RWPE2 (cell line): Measurements from ENCODE around the gene TAF1B.

Source experiments
- ATAC-seq: fragments of 200-7000 bp; cut with Tn5 transposase; 3 replicates; pipeline ENCODE4 v1.9.1; 2021; ENCODE audit warnings: low read depth
- DNase-seq: peaks from one replicate; pipeline ENCODE4 v3.0.0-alpha.2; 2020; ENCODE audit warnings: low spot score
- H3K27ac ChIP-seq: fragments of 450-650 bp; 2 replicates; pipeline ENCODE4 v1.5.1; 2017; ENCODE audit warnings: mild to moderate bottlenecking; ENCODE audit not compliant: poor library complexity, severe bottlenecking
- H3K27me3 ChIP-seq: fragments of 250-450 bp; sonication (Bioruptor Pico); 2 replicates; pipeline ENCODE4 v1.5.1; 2021; ENCODE audit warnings: mild to moderate bottlenecking, moderate library complexity; ENCODE audit not compliant: insufficient read depth, poor library complexity, severe bottlenecking
- H3K36me3 ChIP-seq: fragments of 250-450 bp; sonication (Bioruptor Pico); 2 replicates; pipeline ENCODE4 v1.5.1; 2020; ENCODE audit warnings: low read depth, mild to moderate bottlenecking, moderate library complexity
- H3K4me1 ChIP-seq: fragments of 250-450 bp; sonication (Bioruptor Pico); 2 replicates; pipeline ENCODE4 v1.5.1; 2021; ENCODE audit warnings: mild to moderate bottlenecking, moderate library complexity; ENCODE audit not compliant: insufficient read depth, poor library complexity, severe bottlenecking
- H3K4me3 ChIP-seq: fragments of 250-450 bp; sonication (Bioruptor Pico); 2 replicates; pipeline ENCODE4 v1.5.1; 2021; ENCODE audit warnings: mild to moderate bottlenecking, moderate library complexity; ENCODE audit not compliant: severe bottlenecking
- H3K9me3 ChIP-seq: fragments of 250-450 bp; sonication (Bioruptor Pico); 2 replicates; pipeline ENCODE4 v1.5.1; 2021; ENCODE audit warnings: mild to moderate bottlenecking, moderate library complexity; ENCODE audit not compliant: severe bottlenecking
- CTCF ChIP-seq: fragments of 450-650 bp; IDR thresholded peaks from one replicate; pipeline ENCODE4 v1.5.1; 2017; ENCODE audit warnings: mild to moderate bottlenecking, moderate library complexity; ENCODE audit not compliant: poor library complexity, severe bottlenecking

Gene TAF1B

GRCh38 chr2:9836517-9836916 lies 6.8 kb upstream of the TAF1B start:
- DNase-seq, result no peak
- H3K27me3 ChIP-seq, result no peaks in the 10 kb centered on the region
- ATAC-seq, result no peak
- no peaks in the 10 kb centered on the region for H3K36me3 ChIP-seq
- H3K9me3 ChIP-seq, result no peaks in the 10 kb centered on the region
- peak overlapping the region; percentile 6 for H3K27ac ChIP-seq
- no peak overlapping the region for H3K4me3 ChIP-seq
- peaks cover 12% of the 10 kb centered on the region for H3K4me1 ChIP-seq
- no peak for TF ChIP-seq CTCF

- no peak for DNase-seq
- no peak overlapping the region for H3K4me3 ChIP-seq
- no peak for ATAC-seq
- H3K27me3 ChIP-seq, result no peaks in the 10 kb centered on the region
- no peaks in the 10 kb centered on the region for H3K9me3 ChIP-seq
- peaks cover 14% of the 10 kb centered on the region for H3K4me1 ChIP-seq
- TF ChIP-seq CTCF, result no peak
- no peaks in the 10 kb centered on the region for H3K36me3 ChIP-seq
- peak overlapping the region; percentile 6 for H3K27ac ChIP-seq
These were observed 5.8 kb upstream of the TAF1B start for GRCh38 chr2:9837451-9837850.

GRCh38 chr2:9838391-9838790 lies 4.9 kb upstream of the TAF1B start:
- no peaks in the 10 kb centered on the region for H3K27me3 ChIP-seq
- ATAC-seq (no peak), DNase-seq (no peak)
- no peak overlapping the region for H3K4me3 ChIP-seq
- no peaks in the 10 kb centered on the region for H3K9me3 ChIP-seq
- H3K4me1 ChIP-seq, result peaks cover 17% of the 10 kb centered on the region
- TF ChIP-seq CTCF, result no peak
- H3K27ac ChIP-seq, result no peak overlapping the region
- H3K36me3 ChIP-seq, result no peaks in the 10 kb centered on the region

- Histone ChIP-seq H3K4me3 (peak overlapping the region; percentile 55), H3K27ac (peak overlapping the region; percentile 90), H3K4me1 (peaks cover 38% of the 10 kb centered on the region), H3K9me3 (no peaks in the 10 kb centered on the region), H3K27me3 (no peaks in the 10 kb centered on the region), H3K36me3 (peaks cover 21% of the 10 kb centered on the region)
- DNase-seq, result no peak
- ATAC-seq, result no peak
- TF ChIP-seq CTCF, result no peak
These were observed 616 bp upstream of the TAF1B start for GRCh38 chr2:9842487-9843228.

- Histone ChIP-seq H3K27ac (peak overlapping the region; percentile 90), H3K4me3 (peak overlapping the region; percentile 55), H3K9me3 (no peaks in the 10 kb centered on the region), H3K4me1 (peaks cover 51% of the 10 kb centered on the region), H3K27me3 (no peaks in the 10 kb centered on the region), H3K36me3 (peaks cover 33% of the 10 kb centered on the region)
- DNase-seq (no peak), ATAC-seq (no peak)
- TF ChIP-seq CTCF, result no peak
These were observed 786 bp downstream of the TAF1B start for GRCh38 chr2:9844036-9844483.
